Esophagus muscularis mucosa (tissue), 4 donors: ENCODE data around the gene NRCAM. TPM values are rescaled to one million over a fixed set of nuclear protein-coding genes. Genes with fewer than 3 reads are reported as not detected.
A peak's percentile ranks its signal among the peaks of the same experiment; 100 is the strongest.

ENCODE experiments used
- DNase-seq: peaks from one replicate; pipeline ENCODE4 v3.0.0-alpha.2; 2017; ENCODE audit errors: extremely low spot score
- H3K27ac ChIP-seq, 4 donors: fragments of 200-600 bp; sonication (generic); replicated peaks in 1 of 4; 1 replicate in 3 of 4; 2 replicates in 1 of 4; pipeline ENCODE4 v1.5.1; 2016 to 2019; ENCODE audit warnings: mild to moderate bottlenecking in 1 of 4
- H3K27me3 ChIP-seq, 4 donors: fragments of 200-600 bp; sonication (generic); one replicate each; pipeline versions ENCODE4 v1.5.1 to v1.6.0; 2016 to 2019
- H3K36me3 ChIP-seq, 4 donors: fragments of 200-600 bp; sonication (generic); one replicate each; pipeline ENCODE4 v1.5.1; 2016 to 2019
- H3K4me1 ChIP-seq, 4 donors: fragments of 200-600 bp; sonication (generic); one replicate each; pipeline ENCODE4 v1.5.1; 2016 to 2019
- H3K4me3 ChIP-seq, 4 donors: fragments of 200-600 bp; sonication (generic); 1 replicate in 2 of 4; 2 replicates in 2 of 4; pipeline ENCODE4 v1.5.1; 2016 to 2019; ENCODE audit warnings: mild to moderate bottlenecking in 4 of 4, moderate library complexity in 1 of 4
- H3K9me3 ChIP-seq, 4 donors: fragments of 200-600 bp; sonication (generic); 1 replicate in 3 of 4; 2 replicates in 1 of 4; pipeline ENCODE4 v1.5.1; 2016 to 2019
- EP300 ChIP-seq: sonication (generic); formaldehyde crosslinking; IDR thresholded peaks from one replicate; pipeline ENCODE4 v1.6.1; 2017; ENCODE audit warnings: antibody characterized with exemption
- POLR2A ChIP-seq: fragments of 450-650 bp; IDR thresholded peaks from one replicate; pipeline ENCODE4 v1.6.1; 2017; ENCODE audit warnings: antibody characterized with exemption, moderate library complexity, mild to moderate bottlenecking, low read depth
- POLR2AphosphoS5 ChIP-seq, 2 donors: sonication (generic); formaldehyde crosslinking; IDR thresholded peaks; one replicate each; pipeline ENCODE4 v1.6.1; 2017; ENCODE audit warnings: antibody characterized with exemption in 2 of 2
- WGBS: methylation state at CpG from one replicate; pipeline ENCODE4 v1.1.5; 2018; 5-methylcytosine and 5-hydroxymethylcytosine counted together
- intact Hi-C: fragments of 100-400 bp; cut with DNase I; formaldehyde crosslinking; loops from one replicate; pipeline ENCODE4 v1.15.1; 2023
- total RNA-seq, 4 donors: library from RNA; depleted of rRNA; stranded (reverse); fragments of >200 nt; gene quantifications; one replicate each; pipeline versions ENCODE4 v1.1.0 to v1.2.1, GENCODE V29; 2016
- TF ChIP-seq, protein P1 (sequence below), 3 experiments: fragments of 200-600 bp in 2 of 3; fragments of 450-650 bp in 1 of 3; sonication (generic) in 2 of 3; IDR thresholded peaks; one replicate each; pipeline ENCODE4 v1.5.1; 2017 to 2019; ENCODE audit warnings: antibody characterized with exemption in 3 of 3, mild to moderate bottlenecking in 2 of 3, moderate library complexity in 1 of 3

NRCAM gene
- total RNA-seq, 4 donors from 2014 or later = 2.9 to 5.2 (median 3.3) TPM

DNA sequence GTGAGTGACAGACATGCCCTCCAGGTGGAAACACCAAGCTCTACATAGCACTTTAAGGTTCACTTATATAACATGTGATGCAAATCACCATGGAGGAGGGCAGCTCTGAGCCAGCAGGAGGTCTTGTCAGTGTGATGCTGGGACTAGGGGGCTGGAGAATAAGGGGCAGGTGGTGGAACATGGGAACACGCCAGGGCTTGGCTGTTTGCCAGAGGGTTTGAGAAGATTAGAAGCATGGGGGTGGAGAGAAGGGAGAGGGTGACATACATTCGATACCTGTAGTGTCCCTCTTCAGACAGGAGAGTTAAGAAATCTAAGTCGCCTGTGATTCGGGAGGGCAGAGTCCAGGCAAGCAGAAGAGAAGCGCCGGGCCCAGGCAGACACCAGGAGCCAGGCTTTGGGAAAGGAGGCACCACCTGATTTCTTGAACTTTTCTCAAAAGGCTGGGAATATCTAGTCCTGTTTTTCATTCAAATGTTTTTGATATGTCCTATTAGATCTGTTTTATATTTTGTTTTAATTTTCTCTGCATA is 309.1 kb downstream of the NRCAM start:
- intact Hi-C loops = loop anchor here (5.0 to 10.0 kb wide), 2 partner anchors 142 to 265 kb away; partner anchors contain the start of gene LAMB1
- Histone ChIP-seq H3K4me1 (peaks cover 6 to 44% (median 38%) of the 10 kb centered on the region in 4 donors), H3K4me3 (no peak overlapping the region), H3K27me3 (no peaks in the 10 kb centered on the region), H3K36me3 (no peaks in the 10 kb centered on the region), H3K27ac (peak overlapping the region in 2 of 4 donors; percentile 63 to 65), H3K9me3 (no peaks in the 10 kb centered on the region)
- WGBS = 88% methylated on average over 6 of the region's 6 CpGs
- TF ChIP-seq, protein P1, sequence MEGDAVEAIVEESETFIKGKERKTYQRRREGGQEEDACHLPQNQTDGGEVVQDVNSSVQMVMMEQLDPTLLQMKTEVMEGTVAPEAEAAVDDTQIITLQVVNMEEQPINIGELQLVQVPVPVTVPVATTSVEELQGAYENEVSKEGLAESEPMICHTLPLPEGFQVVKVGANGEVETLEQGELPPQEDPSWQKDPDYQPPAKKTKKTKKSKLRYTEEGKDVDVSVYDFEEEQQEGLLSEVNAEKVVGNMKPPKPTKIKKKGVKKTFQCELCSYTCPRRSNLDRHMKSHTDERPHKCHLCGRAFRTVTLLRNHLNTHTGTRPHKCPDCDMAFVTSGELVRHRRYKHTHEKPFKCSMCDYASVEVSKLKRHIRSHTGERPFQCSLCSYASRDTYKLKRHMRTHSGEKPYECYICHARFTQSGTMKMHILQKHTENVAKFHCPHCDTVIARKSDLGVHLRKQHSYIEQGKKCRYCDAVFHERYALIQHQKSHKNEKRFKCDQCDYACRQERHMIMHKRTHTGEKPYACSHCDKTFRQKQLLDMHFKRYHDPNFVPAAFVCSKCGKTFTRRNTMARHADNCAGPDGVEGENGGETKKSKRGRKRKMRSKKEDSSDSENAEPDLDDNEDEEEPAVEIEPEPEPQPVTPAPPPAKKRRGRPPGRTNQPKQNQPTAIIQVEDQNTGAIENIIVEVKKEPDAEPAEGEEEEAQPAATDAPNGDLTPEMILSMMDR (IDR thresholded peaks at IDR 0.05) = no peak
- TF ChIP-seq POLR2A (no peak), EP300 (no peak)
- no peak for DNase-seq

DNA sequence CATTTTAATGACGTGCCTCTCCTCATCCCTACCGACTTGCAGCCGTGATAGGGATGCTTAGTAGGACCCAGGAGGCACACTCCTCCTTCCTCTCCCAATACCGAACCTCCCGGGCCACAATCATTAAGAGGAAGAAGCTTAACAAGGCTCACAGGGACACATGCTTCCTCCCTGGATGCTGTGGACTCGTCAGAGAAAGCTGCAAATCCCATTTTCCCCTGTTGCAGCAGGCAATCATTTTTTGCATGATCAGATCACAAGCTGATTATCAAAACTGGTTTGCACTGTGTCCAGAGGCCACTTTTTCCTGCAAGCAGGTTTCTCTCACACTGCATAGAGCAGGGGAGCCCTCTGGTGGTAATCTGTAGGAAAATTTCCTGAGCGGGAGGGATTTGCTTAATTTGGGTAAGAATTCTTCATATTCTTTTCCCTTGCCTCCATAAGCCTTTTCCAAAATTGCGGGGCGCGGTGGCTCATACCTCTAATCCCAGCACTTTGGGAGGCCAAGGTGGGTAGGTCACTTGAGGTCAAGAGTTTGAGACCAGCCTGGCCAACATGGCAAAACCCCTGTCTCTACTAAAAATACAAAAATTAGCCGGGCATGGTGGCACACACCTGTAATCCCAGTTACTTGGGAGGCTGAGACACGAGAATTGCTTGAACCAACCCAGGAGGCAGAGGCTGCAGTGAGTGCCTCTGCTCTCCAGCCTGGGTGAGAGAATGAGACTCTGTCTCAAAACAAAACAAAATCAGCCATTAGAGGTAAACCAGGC is 310.0 kb downstream of the NRCAM start:
- WGBS = 16% methylated on average over 12 of the region's 12 CpGs
- Histone ChIP-seq H3K27ac (peak overlapping the region in 2 of 4 donors; percentile 63 to 65), H3K27me3 (no peaks in the 10 kb centered on the region), H3K9me3 (no peaks in the 10 kb centered on the region), H3K4me1 (peaks cover 6 to 44% (median 38%) of the 10 kb centered on the region in 4 donors), H3K4me3 (peak overlapping the region; percentile 12 to 46 (median 31)), H3K36me3 (no peaks in the 10 kb centered on the region)
- no peak for DNase-seq
- intact Hi-C loops = loop anchor here (5.0 to 10.0 kb wide), 2 partner anchors 141 to 264 kb away; partner anchors contain the start of gene LAMB1
- TF ChIP-seq POLR2A = no peak
- no peak for TF ChIP-seq EP300
- TF ChIP-seq POLR2AphosphoS5 (IDR thresholded peaks at IDR 0.05) = peak; percentile 39 to 52
- TF ChIP-seq, protein P1 (IDR thresholded peaks at IDR 0.05) = peak; percentile 86 to 95 (median 92)

DNA sequence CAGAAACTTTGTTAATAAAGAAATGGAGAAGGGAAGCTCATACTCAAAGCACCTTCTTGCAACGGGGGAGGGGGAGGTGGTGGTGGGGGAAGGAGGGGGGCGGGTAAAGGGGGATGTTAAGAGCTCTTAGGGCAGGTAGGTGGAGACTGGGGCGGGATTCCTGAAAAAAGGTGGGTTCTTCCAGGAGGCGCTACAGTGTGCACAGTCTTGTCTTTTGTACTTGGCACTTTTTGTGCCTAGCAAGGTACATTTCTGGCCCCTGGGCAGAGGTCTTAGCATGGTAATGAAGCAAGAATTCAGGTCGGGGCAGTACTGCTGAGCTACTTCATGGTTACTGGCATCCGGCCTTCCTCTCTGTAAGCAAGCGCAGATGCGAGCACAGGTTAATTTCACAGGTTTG is 310.8 kb downstream of the NRCAM start:
- Histone ChIP-seq H3K4me3 (no peak overlapping the region), H3K4me1 (peaks cover 6 to 43% (median 38%) of the 10 kb centered on the region in 4 donors), H3K27ac (peak overlapping the region in 3 of 4 donors; percentile 0 to 65 (median 63)), H3K27me3 (no peaks in the 10 kb centered on the region), H3K36me3 (no peaks in the 10 kb centered on the region), H3K9me3 (no peaks in the 10 kb centered on the region)
- 57% methylated on average over 8 of the region's 8 CpGs for WGBS
- intact Hi-C loops = loop anchor here (5.0 to 10.0 kb wide), 2 partner anchors 141 to 263 kb away; partner anchors contain the start of gene LAMB1
- no peak for DNase-seq
- TF ChIP-seq POLR2AphosphoS5 (IDR thresholded peaks at IDR 0.05) = no peak
- no peak for TF ChIP-seq EP300
- TF ChIP-seq POLR2A = no peak

GRCh38 chr7:108144931-108145330 is 311.3 kb downstream of the NRCAM start:
- H3K36me3 ChIP-seq = no peaks in the 10 kb centered on the region
- H3K27me3 ChIP-seq = no peaks in the 10 kb centered on the region
- intact Hi-C loops = loop anchor here (5.0 to 10.0 kb wide), 2 partner anchors 140 to 263 kb away; partner anchors contain the start of gene LAMB1
- DNase-seq = no peak
- WGBS = 40% methylated on average over 3 of the region's 3 CpGs
- TF ChIP-seq POLR2A (no peak), EP300 (no peak), POLR2AphosphoS5 (IDR thresholded peaks at IDR 0.05) (no peak)
- peaks cover 6 to 40% (median 34%) of the 10 kb centered on the region in 4 donors for H3K4me1 ChIP-seq
- no peak overlapping the region for H3K4me3 ChIP-seq
- H3K27ac ChIP-seq = peak overlapping the region; percentile 0 to 65 (median 46)
- no peaks in the 10 kb centered on the region for H3K9me3 ChIP-seq

DNA sequence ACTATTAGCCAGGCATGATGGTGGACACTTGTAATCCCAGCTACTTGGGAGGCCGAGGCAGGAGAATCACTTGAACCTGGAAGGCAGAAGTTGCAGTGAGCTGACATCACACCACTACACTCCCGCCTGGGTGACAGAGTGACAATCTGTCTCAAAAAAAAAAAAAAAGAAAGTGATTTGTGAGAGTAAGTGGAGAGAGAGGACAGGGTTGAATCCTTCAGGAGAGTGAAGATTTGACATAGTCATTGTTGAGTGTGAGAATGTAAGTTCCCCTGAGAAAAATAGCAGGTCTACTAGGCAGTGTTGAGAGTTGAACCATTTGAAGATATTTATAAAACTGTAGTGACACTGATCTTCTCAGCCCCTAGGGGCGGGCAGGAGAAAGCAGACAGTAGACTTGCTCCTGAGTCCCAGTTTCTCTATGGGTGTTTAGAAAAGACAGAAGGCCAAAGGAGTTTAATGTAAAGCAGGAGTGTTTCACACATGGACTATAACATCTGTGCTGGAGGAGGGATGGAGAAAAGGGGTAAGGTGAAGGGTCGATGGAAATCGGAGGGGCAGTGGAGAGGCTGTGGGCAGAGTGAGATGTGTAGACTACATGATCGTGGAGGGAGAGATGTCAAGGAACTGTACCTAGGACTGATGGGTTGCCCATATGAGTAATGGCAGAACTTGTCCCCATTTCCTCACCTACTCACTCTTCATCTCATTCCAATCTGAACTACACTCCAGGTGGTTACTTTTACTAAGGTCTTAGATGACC is 312.4 kb downstream of the NRCAM start:
- H3K4me3 ChIP-seq = no peak overlapping the region
- 90% methylated on average over 6 of the region's 6 CpGs for WGBS
- DNase-seq = peak; percentile 90
- intact Hi-C loops = loop anchor here (10.0 kb wide), 1 partner anchor 139 kb away; the partner anchor contains the start of gene LAMB1
- H3K27me3 ChIP-seq = no peaks in the 10 kb centered on the region
- peaks cover 6 to 39% (median 28%) of the 10 kb centered on the region in 4 donors for H3K4me1 ChIP-seq
- TF ChIP-seq, protein P1 (IDR thresholded peaks at IDR 0.05) = no peak
- TF ChIP-seq POLR2AphosphoS5 (IDR thresholded peaks at IDR 0.05) (no peak), EP300 (no peak), POLR2A (no peak)
- H3K27ac ChIP-seq = peak overlapping the region in 2 of 4 donors; percentile 63 to 65
- no peaks in the 10 kb centered on the region for H3K36me3 ChIP-seq
- H3K9me3 ChIP-seq = no peaks in the 10 kb centered on the region
